HepG2 (cell line): ENCODE data around the gene PHLPP2.

Experiments used
- CTCF ChIP-seq: sonication (generic); formaldehyde crosslinking; IDR thresholded peaks from 2 replicates; pipeline ENCODE4 v1.5.0; 2020; ENCODE audit warnings: mild to moderate bottlenecking, missing genetic modification reagents, moderate library complexity
- KAT7 ChIP-seq: IDR thresholded peaks from 2 replicates; pipeline ENCODE4 v1.6.1; 2018; ENCODE audit warnings: borderline replicate concordance, missing compliant biosample characterization
- MED13 ChIP-seq: sonication (generic); formaldehyde crosslinking; IDR thresholded peaks from 2 replicates; pipeline ENCODE4 v1.5.0; 2020; ENCODE audit warnings: missing genetic modification reagents
- TF ChIP-seq, protein P1 (sequence below): IDR thresholded peaks from 2 replicates; pipeline ENCODE4 v1.6.1; 2012; ENCODE audit warnings: inconsistent platforms

DNA sequence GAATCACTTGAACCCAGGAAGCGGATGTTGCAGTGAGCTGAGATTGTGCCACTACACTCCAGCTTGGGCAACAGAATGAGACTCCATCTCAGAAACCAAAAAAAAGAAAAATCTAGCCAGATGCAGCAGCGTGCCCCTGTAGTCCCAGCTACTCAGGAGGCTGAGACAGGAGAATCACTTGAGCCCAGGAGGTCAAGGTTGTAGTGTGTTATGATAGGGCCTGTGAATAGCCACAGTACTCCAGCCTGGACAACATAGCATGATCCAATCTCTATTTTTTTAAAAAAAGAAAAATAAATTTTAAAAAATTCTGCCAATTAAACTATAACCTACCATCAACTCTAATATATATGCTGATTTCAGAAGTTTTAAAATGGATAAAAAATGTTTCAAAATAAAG, 15.8 kb downstream of the PHLPP2 start:
- TF ChIP-seq CTCF (CRISPR knock-in tag): no peak
- no peak for TF ChIP-seq KAT7 (CRISPR knock-in tag)
- TF ChIP-seq MED13 (CRISPR knock-in tag): no peak
- TF ChIP-seq, protein P1, sequence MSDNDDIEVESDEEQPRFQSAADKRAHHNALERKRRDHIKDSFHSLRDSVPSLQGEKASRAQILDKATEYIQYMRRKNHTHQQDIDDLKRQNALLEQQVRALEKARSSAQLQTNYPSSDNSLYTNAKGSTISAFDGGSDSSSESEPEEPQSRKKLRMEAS: no peak
